Gastroesophageal sphincter (tissue), 4 donors: ENCODE data around the gene NLRX1. TPM values are rescaled to one million over a fixed set of nuclear protein-coding genes. Genes with fewer than 3 reads are reported as not detected.
A peak's percentile ranks its signal among the peaks of the same experiment; 100 is the strongest.
"Not testable (repeated sequence)": the region's sequence is repeated elsewhere in the genome, so short reads cannot be mapped to it uniquely, and the experiment has no call there.

Experiments
- ATAC-seq: fragments of 150-250 bp; one replicate; pipeline ENCODE4 v1.9.1; 2016; ENCODE audit warnings: mild to moderate bottlenecking, moderate library complexity
- H3K27ac ChIP-seq, 4 donors: fragments of 200-600 bp; sonication (generic) in 3 of 4; 1 replicate in 3 of 4; 2 replicates in 1 of 4; pipeline ENCODE4 v1.5.1; 2016 to 2019
- H3K27me3 ChIP-seq: fragments of 200-600 bp; sonication (generic); one replicate; pipeline ENCODE4 v1.5.1; 2019
- H3K36me3 ChIP-seq, 2 donors: fragments of 200-600 bp; sonication (generic); one replicate each; pipeline ENCODE4 v1.5.1; 2019; ENCODE audit warnings: control low read depth in 1 of 2
- H3K4me1 ChIP-seq, 3 donors: fragments of 200-600 bp; sonication (generic); 1 replicate in 2 of 3; 2 replicates in 1 of 3; pipeline ENCODE4 v1.5.1; 2016 to 2019; ENCODE audit warnings: control low read depth in 2 of 3
- H3K4me3 ChIP-seq, 2 donors: fragments of 200-600 bp; sonication (generic); one replicate each; pipeline ENCODE4 v1.5.1; 2019; ENCODE audit warnings: mild to moderate bottlenecking in 1 of 2, moderate library complexity in 1 of 2
- H3K9me3 ChIP-seq, 3 donors: fragments of 200-600 bp; sonication (generic); one replicate each; pipeline ENCODE4 v1.5.1; 2017 to 2019; ENCODE audit warnings: control low read depth in 2 of 3
- EP300 ChIP-seq: sonication (generic); formaldehyde crosslinking; IDR thresholded peaks from one replicate; pipeline ENCODE4 v1.6.1; 2017; ENCODE audit warnings: antibody characterized with exemption, mild to moderate bottlenecking
- POLR2A ChIP-seq, 2 donors: fragments of 450-650 bp; IDR thresholded peaks; one replicate each; pipeline ENCODE4 v1.6.1; 2017; ENCODE audit warnings: antibody characterized with exemption in 2 of 2, mild to moderate bottlenecking in 2 of 2, moderate library complexity in 1 of 2
- POLR2AphosphoS5 ChIP-seq: sonication (generic); formaldehyde crosslinking; IDR thresholded peaks from one replicate; pipeline ENCODE4 v1.6.1; 2017; ENCODE audit warnings: antibody characterized with exemption
- WGBS, 2 donors: methylation state at CpG; one replicate each; pipeline ENCODE4 v1.1.5; 2018; ENCODE audit warnings: low coverage in 1 of 2; 5-methylcytosine and 5-hydroxymethylcytosine counted together
- total RNA-seq, 4 donors: library from RNA; depleted of rRNA; stranded (reverse); fragments of >200 nt; gene quantifications; one replicate each; pipeline ENCODE4 v1.1.0, GENCODE V29; 2016
- TF ChIP-seq, protein P1 (sequence below), 4 experiments: fragments of 200-600 bp in 2 of 4; fragments of 450-650 bp in 2 of 4; sonication (generic) in 1 of 4; IDR thresholded peaks; one replicate each; pipeline ENCODE4 v1.5.1; 2017 to 2019; ENCODE audit warnings: antibody characterized with exemption in 4 of 4, mild to moderate bottlenecking in 2 of 4, moderate library complexity in 2 of 4

The NLRX1 gene
- total RNA-seq, 4 donors from 2014 or later, result 12.1 to 41.4 (median 17.7) TPM

DNA sequence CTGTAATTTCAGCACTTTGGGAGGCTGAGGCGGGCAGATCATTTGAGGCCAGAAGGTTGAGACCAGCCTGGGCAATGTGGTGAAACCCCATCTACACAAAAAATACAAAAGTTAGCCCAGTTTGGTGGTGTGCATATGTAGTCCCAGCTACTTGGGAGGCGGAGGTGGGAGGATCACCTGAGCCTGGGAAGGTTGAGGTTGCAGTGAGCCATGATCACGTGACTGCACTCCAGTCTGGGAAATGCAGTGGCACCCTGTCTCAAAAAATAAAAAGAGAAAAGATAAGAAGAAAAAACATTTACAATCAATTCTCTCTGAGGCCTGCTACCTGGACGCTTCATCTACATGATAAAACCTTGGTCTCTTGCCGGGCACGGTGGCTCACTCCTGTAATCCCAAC, 30.4 kb downstream of the NLRX1 start:
- Histone ChIP-seq H3K4me3 (no peak overlapping the region), H3K9me3 (no peaks in the 10 kb centered on the region), H3K36me3 (no peaks in the 10 kb centered on the region), H3K27me3 (no peaks in the 10 kb centered on the region), H3K27ac (no peak overlapping the region), H3K4me1 (peaks cover 0 to 8% (median 0%) of the 10 kb centered on the region in 3 donors)
- 68 to 83% methylated on average over 2 to 6 of the region's 6 CpGs for WGBS, 2 donors
- ATAC-seq, result no peak
- TF ChIP-seq EP300, result no peak
- TF ChIP-seq, protein P1, sequence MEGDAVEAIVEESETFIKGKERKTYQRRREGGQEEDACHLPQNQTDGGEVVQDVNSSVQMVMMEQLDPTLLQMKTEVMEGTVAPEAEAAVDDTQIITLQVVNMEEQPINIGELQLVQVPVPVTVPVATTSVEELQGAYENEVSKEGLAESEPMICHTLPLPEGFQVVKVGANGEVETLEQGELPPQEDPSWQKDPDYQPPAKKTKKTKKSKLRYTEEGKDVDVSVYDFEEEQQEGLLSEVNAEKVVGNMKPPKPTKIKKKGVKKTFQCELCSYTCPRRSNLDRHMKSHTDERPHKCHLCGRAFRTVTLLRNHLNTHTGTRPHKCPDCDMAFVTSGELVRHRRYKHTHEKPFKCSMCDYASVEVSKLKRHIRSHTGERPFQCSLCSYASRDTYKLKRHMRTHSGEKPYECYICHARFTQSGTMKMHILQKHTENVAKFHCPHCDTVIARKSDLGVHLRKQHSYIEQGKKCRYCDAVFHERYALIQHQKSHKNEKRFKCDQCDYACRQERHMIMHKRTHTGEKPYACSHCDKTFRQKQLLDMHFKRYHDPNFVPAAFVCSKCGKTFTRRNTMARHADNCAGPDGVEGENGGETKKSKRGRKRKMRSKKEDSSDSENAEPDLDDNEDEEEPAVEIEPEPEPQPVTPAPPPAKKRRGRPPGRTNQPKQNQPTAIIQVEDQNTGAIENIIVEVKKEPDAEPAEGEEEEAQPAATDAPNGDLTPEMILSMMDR (IDR thresholded peaks at IDR 0.05), result no peak
- TF ChIP-seq POLR2AphosphoS5, result no peak
- no peak for TF ChIP-seq POLR2A (IDR thresholded peaks at IDR 0.05)

DNA sequence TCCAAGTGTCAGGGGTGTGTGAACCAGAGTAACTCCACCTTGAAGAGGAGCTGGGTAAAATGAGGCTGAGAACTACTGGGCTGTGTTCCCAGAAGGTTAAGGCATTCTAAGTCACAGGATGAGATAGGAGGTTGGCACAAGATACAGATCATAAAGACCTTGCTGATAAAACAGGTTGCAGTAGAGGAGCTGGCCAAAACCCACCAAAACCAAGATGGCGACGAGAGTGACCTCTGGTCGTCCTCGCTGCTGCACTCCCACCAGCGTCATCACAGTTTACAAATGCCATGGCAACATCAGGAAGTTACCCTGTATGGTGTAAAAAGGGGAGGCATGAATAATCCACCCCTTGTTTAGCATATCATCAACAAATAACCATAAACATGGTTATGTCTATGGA, 32.7 kb downstream of the NLRX1 start:
- not testable (repeated sequence) for H3K36me3 ChIP-seq, H3K27ac ChIP-seq, H3K27me3 ChIP-seq, H3K4me3 ChIP-seq, H3K9me3 ChIP-seq, ATAC-seq
- WGBS, 2 donors, result 89 to 90% methylated on average over 3 to 5 of the region's 5 CpGs
- peaks cover 0 to 18% (median 0%) of the 10 kb centered on the region in 3 donors for H3K4me1 ChIP-seq

DNA sequence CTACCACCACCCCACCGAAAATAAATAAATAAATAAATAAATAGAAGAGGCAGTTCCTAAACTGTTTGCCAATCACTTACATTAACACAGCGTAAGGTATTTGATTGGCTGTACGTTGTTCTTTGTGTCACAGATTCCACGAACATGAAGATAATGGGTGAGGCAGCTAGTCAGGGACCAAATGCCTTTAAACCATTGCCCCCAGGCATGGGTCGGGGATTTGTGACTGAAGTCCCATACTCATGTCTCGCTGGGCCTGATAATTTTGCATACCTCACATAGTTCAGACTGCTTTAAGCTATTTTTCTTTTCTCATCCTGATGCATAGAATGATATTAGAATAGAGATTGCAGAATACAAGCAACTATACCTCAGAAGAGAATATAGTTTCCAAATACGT, 34.0 kb downstream of the NLRX1 start:
- no peak for ATAC-seq
- Histone ChIP-seq H3K9me3 (no peaks in the 10 kb centered on the region), H3K27me3 (no peaks in the 10 kb centered on the region), H3K4me1 (peaks cover 0 to 19% (median 0%) of the 10 kb centered on the region in 3 donors), H3K27ac (no peak overlapping the region), H3K4me3 (no peak overlapping the region), H3K36me3 (no peaks in the 10 kb centered on the region)
- 84 to 88% methylated on average over 6 to 7 of the region's 7 CpGs for WGBS, 2 donors
- no peak for TF ChIP-seq POLR2A (IDR thresholded peaks at IDR 0.05)
- TF ChIP-seq, protein P1 (IDR thresholded peaks at IDR 0.05), result no peak
- TF ChIP-seq EP300, result no peak
- no peak for TF ChIP-seq POLR2AphosphoS5

DNA sequence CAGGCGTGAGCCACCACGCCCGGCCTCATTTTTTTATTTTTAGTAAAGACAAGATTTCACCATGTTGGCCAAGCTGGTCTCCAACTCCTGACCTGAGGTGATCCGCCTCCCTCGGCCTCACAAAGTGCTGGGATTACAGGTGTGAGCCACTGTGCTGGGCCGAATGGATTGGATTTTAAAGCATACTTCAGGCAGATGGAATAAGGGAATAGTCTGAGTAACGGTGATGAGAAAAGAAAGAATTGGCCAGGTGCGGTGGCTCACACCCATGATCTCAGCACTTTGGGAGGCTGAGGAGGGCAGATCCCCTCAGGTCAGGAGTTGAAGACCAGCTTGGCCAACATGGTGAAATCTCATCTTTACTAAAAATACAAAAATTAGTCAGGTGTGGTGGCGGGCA, 35.5 kb downstream of the NLRX1 start:
- H3K36me3 ChIP-seq, result no peaks in the 10 kb centered on the region
- H3K27ac ChIP-seq, result no peak overlapping the region
- 89 to 97% methylated on average over 4 to 6 of the region's 9 CpGs for WGBS, 2 donors
- TF ChIP-seq EP300, result no peak
- no peak for TF ChIP-seq POLR2A (IDR thresholded peaks at IDR 0.05)
- peaks cover 0 to 34% (median 0%) of the 10 kb centered on the region in 3 donors for H3K4me1 ChIP-seq
- no peaks in the 10 kb centered on the region for H3K9me3 ChIP-seq
- H3K4me3 ChIP-seq, result no peak overlapping the region
- no peaks in the 10 kb centered on the region for H3K27me3 ChIP-seq
- ATAC-seq, result no peak

DNA sequence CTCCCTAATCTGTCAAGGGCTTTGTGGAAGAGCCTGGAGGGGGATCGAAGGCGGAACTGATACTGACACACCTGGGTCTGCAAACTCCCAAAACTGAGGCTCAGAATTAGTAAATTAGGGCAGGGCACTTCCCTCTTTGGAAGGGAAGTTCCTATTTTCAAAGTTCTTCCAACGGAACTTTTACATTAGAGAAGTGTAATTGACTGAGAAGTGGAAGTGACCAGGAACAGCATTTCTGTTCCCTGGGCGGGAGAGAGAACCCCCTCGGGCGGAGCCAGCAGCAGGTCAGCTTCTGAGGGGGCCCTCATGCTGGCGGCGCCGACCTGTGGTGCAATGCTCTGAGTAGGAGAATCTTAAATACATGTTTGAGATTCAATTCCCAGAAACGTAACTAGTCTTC, 36.6 kb downstream of the NLRX1 start:
- WGBS, 2 donors, result 45 to 62% methylated on average over 4 to 9 of the region's 10 CpGs
- Histone ChIP-seq H3K9me3 (no peaks in the 10 kb centered on the region), H3K4me1 (peaks cover 0 to 44% (median 0%) of the 10 kb centered on the region in 3 donors), H3K27ac (peak overlapping the region in 2 of 4 donors; percentile 95 to 96), H3K27me3 (no peaks in the 10 kb centered on the region), H3K36me3 (no peaks in the 10 kb centered on the region), H3K4me3 (peak overlapping the region in 1 of 2 donors; percentile 96)
- no peak for ATAC-seq
- TF ChIP-seq EP300 (no peak), POLR2A (IDR thresholded peaks at IDR 0.05) (no peak), POLR2AphosphoS5 (no peak)
- TF ChIP-seq, protein P1 (IDR thresholded peaks at IDR 0.05), result no peak

DNA sequence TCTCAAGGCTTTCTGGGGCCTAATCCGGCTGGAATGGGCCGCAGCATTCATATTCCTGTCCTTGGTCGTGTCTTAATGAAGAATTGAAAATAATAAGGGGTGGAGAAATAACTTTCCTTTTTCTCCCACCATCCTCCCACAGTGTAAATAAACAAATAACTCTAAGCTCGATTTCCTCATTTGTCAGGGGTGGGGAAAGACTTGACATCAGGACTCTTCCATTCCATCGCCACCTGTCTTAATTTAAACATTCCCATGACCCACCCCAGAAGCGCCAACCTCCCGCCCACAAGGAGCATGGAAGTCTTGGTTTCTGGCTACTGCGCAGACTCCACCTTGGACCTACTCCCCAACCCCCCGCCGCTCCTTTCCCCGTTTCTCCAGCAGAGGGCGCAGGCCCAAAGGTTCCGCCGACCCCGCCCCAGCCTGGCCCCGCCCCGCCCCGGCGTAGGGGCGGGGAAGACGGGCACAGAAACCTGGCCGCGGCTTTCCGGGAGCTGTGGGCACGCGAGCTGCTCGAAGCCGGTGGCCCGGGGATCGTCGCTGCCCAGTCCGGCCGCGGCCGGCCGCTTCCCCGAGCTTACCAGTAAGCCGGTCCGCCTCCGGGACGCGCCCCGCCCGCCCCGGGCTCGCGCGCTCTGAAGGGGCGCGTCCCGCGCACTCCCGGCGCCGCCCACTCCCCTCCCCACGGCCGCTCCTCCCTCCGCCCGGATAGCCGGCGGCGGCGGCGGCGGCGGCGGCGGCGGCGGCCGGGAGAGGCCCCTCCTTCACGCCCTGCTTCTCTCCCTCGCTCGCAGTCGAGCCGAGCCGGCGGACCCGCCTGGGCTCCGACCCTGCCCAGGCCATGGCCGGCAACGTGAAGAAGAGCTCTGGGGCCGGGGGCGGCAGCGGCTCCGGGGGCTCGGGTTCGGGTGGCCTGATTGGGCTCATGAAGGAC, 37.3 kb downstream of the NLRX1 start, which contains the start of gene CBL:
Gene CBL, plus strand, starts transcription at position 766 of the 937 bp plus-strand sequence. Its CDS starts 79 bp downstream, at position 845.
- peak; percentile 96 for ATAC-seq
- no peak for TF ChIP-seq EP300
- TF ChIP-seq POLR2A (IDR thresholded peaks at IDR 0.05), result peak; percentile 68 to 74
- TF ChIP-seq POLR2AphosphoS5, result peak; percentile 32
- TF ChIP-seq, protein P1 (IDR thresholded peaks at IDR 0.05), result peak; percentile 75 to 96 (median 90)
- WGBS, 2 donors, result 0 to 5% methylated on average over 5 to 7 of the region's 88 CpGs
- peak within 1 kb of the TSS; percentile 70 to 96 (median 95) for H3K27ac ChIP-seq
- H3K27me3 ChIP-seq, result no peaks in the 10 kb centered on the region
- H3K4me3 ChIP-seq, result peak within 1 kb of the TSS; percentile 63 to 96
- no peaks in the 10 kb centered on the region for H3K36me3 ChIP-seq
- H3K4me1 ChIP-seq, result peaks cover 0 to 50% (median 0%) of the 10 kb centered on the region in 3 donors
- H3K9me3 ChIP-seq, result no peaks in the 10 kb centered on the region
